Measurements from ENCODE around the gene LIG1. TPM values are rescaled to one million over a fixed set of nuclear protein-coding genes. Genes with fewer than 3 reads are reported as not detected.

The LIG1 gene
- total RNA-seq, 2 experiments from 2014 or later = 158 to 168 TPM

DNA sequence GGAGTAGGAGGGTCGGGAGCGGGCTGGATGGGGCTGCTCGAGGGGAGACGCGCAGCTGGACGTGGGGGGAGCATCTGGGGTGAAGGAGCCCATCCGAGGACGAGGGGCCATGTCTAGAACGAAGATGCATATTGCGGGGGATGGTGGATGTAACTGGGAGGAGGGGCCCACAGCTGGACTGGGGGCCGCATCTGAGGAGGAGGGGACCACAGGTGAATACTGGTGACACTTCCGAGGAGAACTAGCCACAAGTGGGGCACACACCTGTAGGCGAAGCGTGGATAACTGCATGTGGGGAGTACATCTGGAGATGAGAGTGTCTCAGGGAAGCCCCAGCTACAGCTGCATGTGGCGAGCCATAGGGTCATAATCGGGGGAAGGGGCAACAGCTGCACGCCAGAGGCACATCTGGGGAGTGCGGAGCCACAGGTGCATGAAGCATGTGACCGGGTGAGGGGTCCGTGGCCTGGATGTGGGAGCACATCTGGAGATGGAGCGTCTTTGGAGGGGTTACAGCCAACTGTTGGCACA lies 738 bp upstream of the LIG1 start:
- ATAC-seq (ENCODE audit: low read depth) (peak; percentile 7), DNase-seq (no peak)
- no peaks in the 10 kb centered on the region for H3K27me3 Mint-ChIP-seq
- peaks cover 31% of the 10 kb centered on the region for H3K36me3 Mint-ChIP-seq
- POLR2A ChIA-PET = interaction anchor here (0.6 to 3.5 kb wide), 3 partner anchors 30 to 78 kb away, joined by 3 to 25 read pairs (median 3); no protein-coding TSS in a partner anchor
- H3K4me3 Mint-ChIP-seq = peak overlapping the region; percentile 99
- peak overlapping the region; percentile 99 for H3K27ac Mint-ChIP-seq
- no peaks in the 10 kb centered on the region for H3K9me3 Mint-ChIP-seq
- peaks cover 35% of the 10 kb centered on the region for H3K4me1 Mint-ChIP-seq

- POLR2A ChIA-PET = interaction anchor here (0.6 to 3.5 kb wide), 8 partner anchors 15 to 1642 kb away, joined by 3 to 25 read pairs (median 4); partner anchors contain the start of genes CARD8, PLA2G4C, SYNGR4 and TMEM143
- Mint-ChIP-seq H3K36me3 (peaks cover 27% of the 10 kb centered on the region), H3K27ac (peak overlapping the region; percentile 99), H3K4me1 (peaks cover 27% of the 10 kb centered on the region), H3K4me3 (peak overlapping the region; percentile 99), H3K9me3 (no peaks in the 10 kb centered on the region), H3K27me3 (no peaks in the 10 kb centered on the region)
- DNase-seq (peak; percentile 95), ATAC-seq (ENCODE audit: low read depth) (peak; percentile 7)
Observed at GRCh38 chr19:48169578-48169938, 586 bp downstream of the LIG1 start.

GRCh38 chr19:48168689-48169088 lies 1.5 kb downstream of the LIG1 start:
- peak overlapping the region; percentile 31 for H3K27ac Mint-ChIP-seq
- H3K4me1 Mint-ChIP-seq = peaks cover 25% of the 10 kb centered on the region
- no peaks in the 10 kb centered on the region for H3K9me3 Mint-ChIP-seq

GRCh38 chr19:48158210-48158790 lies 11.8 kb downstream of the LIG1 start:
- ATAC-seq (ENCODE audit: low read depth) (no peak), DNase-seq (no peak)
- Mint-ChIP-seq H3K9me3 (no peaks in the 10 kb centered on the region), H3K4me3 (no peak overlapping the region), H3K27ac (no peak overlapping the region), H3K27me3 (no peaks in the 10 kb centered on the region), H3K36me3 (peaks cover 32% of the 10 kb centered on the region), H3K4me1 (no peaks in the 10 kb centered on the region)
- POLR2A ChIA-PET = interaction anchor here (0.7 kb wide), 1 partner anchor 51 kb away, joined by 3 read pairs; no protein-coding TSS in a partner anchor

More at GRCh38 chr19:48168689-48169088, 1.5 kb downstream of the LIG1 start:
- H3K36me3 Mint-ChIP-seq = peaks cover 26% of the 10 kb centered on the region
- DNase-seq = no peak
- H3K4me3 Mint-ChIP-seq = peak overlapping the region; percentile 99
- no peak for ATAC-seq (ENCODE audit: low read depth)
- H3K27me3 Mint-ChIP-seq = no peaks in the 10 kb centered on the region
- POLR2A ChIA-PET = interaction anchor here (0.9 to 3.5 kb wide), 2 partner anchors 35 to 87 kb away, joined by 4 to 25 read pairs; partner anchors contain the start of gene CARD8

- peaks cover 14% of the 10 kb centered on the region for H3K36me3 Mint-ChIP-seq
- no peak for DNase-seq
- H3K27me3 Mint-ChIP-seq = no peaks in the 10 kb centered on the region
- H3K4me3 Mint-ChIP-seq = no peak overlapping the region
- POLR2A ChIA-PET = no interaction called here
- H3K27ac Mint-ChIP-seq = no peak overlapping the region
- H3K9me3 Mint-ChIP-seq = no peaks in the 10 kb centered on the region
- ATAC-seq (ENCODE audit: low read depth) = no peak
- H3K4me1 Mint-ChIP-seq = no peaks in the 10 kb centered on the region
Observed at GRCh38 chr19:48154003-48154402, 16.1 kb downstream of the LIG1 start.

DNA sequence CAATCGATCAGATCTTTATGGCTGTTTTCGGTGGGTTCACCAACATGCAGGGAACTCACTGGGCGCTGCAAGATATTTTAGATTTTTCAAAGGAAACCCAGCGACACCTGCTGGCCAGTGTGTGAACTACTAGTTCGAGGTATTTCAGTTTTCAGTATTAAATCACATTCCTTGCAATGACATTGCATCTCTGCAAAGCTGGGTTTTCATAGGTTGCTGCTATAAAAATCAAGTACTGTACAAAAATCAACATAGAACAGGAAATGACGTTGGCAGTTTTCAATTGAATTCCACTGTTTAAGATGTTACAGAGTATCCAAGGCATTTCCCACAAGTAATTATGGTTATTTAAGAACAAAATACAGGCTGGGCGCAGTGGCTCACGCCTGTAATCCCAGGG lies 17.6 kb downstream of the LIG1 start:
- Mint-ChIP-seq H3K36me3 (peaks cover 6% of the 10 kb centered on the region), H3K27me3 (no peaks in the 10 kb centered on the region), H3K4me1 (no peaks in the 10 kb centered on the region), H3K27ac (peak overlapping the region; percentile 14), H3K9me3 (no peaks in the 10 kb centered on the region), H3K4me3 (no peak overlapping the region)
- POLR2A ChIA-PET = interaction anchor here (0.7 kb wide), 1 partner anchor 22 kb away, joined by 3 read pairs; no protein-coding TSS in a partner anchor
- DNase-seq (peak; percentile 68), ATAC-seq (ENCODE audit: low read depth) (peak; percentile 39)

- H3K27ac Mint-ChIP-seq = no peak overlapping the region
- H3K9me3 Mint-ChIP-seq = no peaks in the 10 kb centered on the region
- no peak overlapping the region for H3K4me3 Mint-ChIP-seq
- H3K4me1 Mint-ChIP-seq = no peaks in the 10 kb centered on the region
- H3K27me3 Mint-ChIP-seq = no peaks in the 10 kb centered on the region
- DNase-seq = no peak
- peaks cover 3% of the 10 kb centered on the region for H3K36me3 Mint-ChIP-seq
- POLR2A ChIA-PET = no interaction called here
- ATAC-seq (ENCODE audit: low read depth) = no peak
Observed at GRCh38 chr19:48149430-48149829, 20.7 kb downstream of the LIG1 start.

- POLR2A ChIA-PET = no interaction called here
- DNase-seq (no peak), ATAC-seq (ENCODE audit: low read depth) (no peak)
- H3K4me3 Mint-ChIP-seq = no peak overlapping the region
- peaks cover 6% of the 10 kb centered on the region for H3K36me3 Mint-ChIP-seq
- H3K4me1 Mint-ChIP-seq = no peaks in the 10 kb centered on the region
- H3K27ac Mint-ChIP-seq = no peak overlapping the region
- no peaks in the 10 kb centered on the region for H3K27me3 Mint-ChIP-seq
- H3K9me3 Mint-ChIP-seq = no peaks in the 10 kb centered on the region
Observed at GRCh38 chr19:48148576-48148975, 21.6 kb downstream of the LIG1 start.

DNA sequence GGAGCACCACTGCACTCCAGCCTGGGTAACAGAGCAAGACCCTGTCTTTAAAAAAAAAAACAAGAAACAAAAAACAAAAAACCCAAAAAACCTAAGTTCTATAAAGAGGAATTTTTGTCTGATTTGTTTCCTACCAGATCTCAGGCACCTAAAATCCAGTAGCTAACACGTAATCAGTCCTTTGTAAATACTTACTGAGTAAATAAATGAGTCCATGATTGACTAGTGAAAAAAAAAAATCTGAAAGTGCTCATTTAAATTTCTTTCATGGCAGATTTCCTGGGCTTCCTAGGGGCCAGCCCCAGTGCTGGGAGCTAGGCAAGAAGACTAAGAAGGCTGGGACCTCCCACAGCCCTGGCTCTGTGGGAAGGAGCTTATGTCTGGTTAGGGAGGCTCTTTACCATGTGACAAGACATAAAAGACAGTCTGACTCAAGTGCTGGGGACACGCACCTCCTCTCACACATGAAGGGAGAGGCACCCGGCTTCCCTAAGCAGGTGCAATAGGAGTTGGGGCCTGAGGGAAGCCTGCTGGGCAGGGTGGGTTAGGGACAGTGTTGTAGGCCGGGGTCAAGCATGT lies 22.5 kb downstream of the LIG1 start:
- ATAC-seq (ENCODE audit: low read depth) (no peak), DNase-seq (no peak)
- Mint-ChIP-seq H3K27ac (no peak overlapping the region), H3K27me3 (no peaks in the 10 kb centered on the region), H3K4me3 (no peak overlapping the region), H3K36me3 (peaks cover 6% of the 10 kb centered on the region), H3K4me1 (no peaks in the 10 kb centered on the region), H3K9me3 (no peaks in the 10 kb centered on the region)
- POLR2A ChIA-PET = interaction anchor here (0.6 kb wide), 1 partner anchor 40 kb away, joined by 3 read pairs; no protein-coding TSS in a partner anchor

DNA sequence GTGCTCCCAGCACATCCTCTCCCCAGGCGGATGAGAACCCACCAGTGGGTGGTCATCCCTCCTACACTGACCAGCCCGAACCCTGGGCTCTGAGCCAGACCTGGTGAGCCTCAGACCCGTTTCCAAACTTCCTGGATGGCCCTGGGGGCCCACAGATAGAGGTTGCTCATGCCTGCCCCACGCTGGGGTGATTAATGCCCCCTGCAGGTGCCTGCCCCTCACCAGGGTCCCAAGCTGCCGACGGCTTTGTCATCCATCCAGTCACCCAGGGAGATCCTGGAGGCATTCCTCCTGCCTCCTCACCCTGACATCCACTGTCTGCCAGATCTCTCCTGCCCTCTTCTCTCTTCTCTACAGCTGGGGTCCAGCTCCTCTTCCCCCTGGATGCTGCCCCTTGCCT lies 31.1 kb downstream of the LIG1 start:
- H3K36me3 Mint-ChIP-seq = peaks cover 13% of the 10 kb centered on the region
- no peaks in the 10 kb centered on the region for H3K9me3 Mint-ChIP-seq
- no peak for ATAC-seq (ENCODE audit: low read depth)
- POLR2A ChIA-PET = no interaction called here
- no peak overlapping the region for H3K4me3 Mint-ChIP-seq
- H3K4me1 Mint-ChIP-seq = no peaks in the 10 kb centered on the region
- no peaks in the 10 kb centered on the region for H3K27me3 Mint-ChIP-seq
- peak overlapping the region; percentile 52 for H3K27ac Mint-ChIP-seq
- no peak for DNase-seq

DNA sequence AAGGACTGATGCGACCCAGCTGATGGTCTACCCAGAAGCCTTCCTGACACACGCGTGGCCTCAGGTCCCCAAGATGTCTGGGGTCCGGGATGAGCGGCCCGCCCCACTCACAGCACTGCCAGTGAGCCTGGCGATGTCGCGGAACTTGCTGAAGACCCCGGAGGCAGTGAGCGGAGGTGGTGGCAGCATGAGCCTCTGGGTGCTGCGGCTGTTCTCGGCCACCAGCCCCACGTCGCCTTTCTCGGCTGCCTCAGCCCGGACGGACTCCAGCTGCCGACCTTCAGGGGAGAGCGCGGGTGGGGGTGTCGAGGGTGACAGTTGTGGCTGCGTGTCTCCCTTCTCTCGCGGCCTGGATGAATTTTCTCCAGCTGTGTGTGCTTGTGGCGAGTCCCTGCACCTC lies 32.7 kb downstream of the LIG1 start:
- ATAC-seq (ENCODE audit: low read depth) = no peak
- POLR2A ChIA-PET = no interaction called here
- H3K9me3 Mint-ChIP-seq = no peaks in the 10 kb centered on the region
- no peak for DNase-seq
- no peaks in the 10 kb centered on the region for H3K4me1 Mint-ChIP-seq
- H3K36me3 Mint-ChIP-seq = peaks cover 13% of the 10 kb centered on the region
- no peak overlapping the region for H3K4me3 Mint-ChIP-seq
- no peak overlapping the region for H3K27ac Mint-ChIP-seq
- no peaks in the 10 kb centered on the region for H3K27me3 Mint-ChIP-seq

DNA sequence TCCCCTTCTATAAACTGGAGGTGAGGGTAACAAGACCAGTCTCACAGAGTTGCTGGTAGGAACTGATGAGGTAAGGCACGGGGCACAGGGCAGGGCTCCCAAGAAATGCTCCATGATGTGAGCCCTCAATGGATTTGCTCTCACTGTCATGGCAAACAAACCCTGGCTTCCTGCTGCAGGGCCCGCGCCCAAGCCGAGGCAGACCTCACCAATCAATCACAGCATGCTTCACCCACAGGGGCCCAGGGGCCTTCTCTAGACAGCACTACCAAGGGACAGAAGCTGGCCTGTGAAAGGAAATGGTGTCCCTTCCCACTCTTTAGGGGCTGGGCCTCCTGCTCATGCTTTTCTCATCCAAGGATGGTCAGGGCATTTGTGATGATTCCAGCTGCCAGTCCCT lies 33.6 kb downstream of the LIG1 start:
- Mint-ChIP-seq H3K4me3 (no peak overlapping the region), H3K4me1 (no peaks in the 10 kb centered on the region), H3K27ac (no peak overlapping the region), H3K36me3 (peaks cover 17% of the 10 kb centered on the region), H3K27me3 (no peaks in the 10 kb centered on the region), H3K9me3 (no peaks in the 10 kb centered on the region)
- POLR2A ChIA-PET = no interaction called here
- DNase-seq = no peak
- ATAC-seq (ENCODE audit: low read depth) = no peak

GRCh38 chr19:48135411-48135810 lies 34.7 kb downstream of the LIG1 start:
- no peaks in the 10 kb centered on the region for H3K4me1 Mint-ChIP-seq
- H3K27ac Mint-ChIP-seq = no peak overlapping the region
- DNase-seq (no peak), ATAC-seq (ENCODE audit: low read depth) (no peak)
- POLR2A ChIA-PET = no interaction called here
- H3K9me3 Mint-ChIP-seq = no peaks in the 10 kb centered on the region
- no peak overlapping the region for H3K4me3 Mint-ChIP-seq
- no peaks in the 10 kb centered on the region for H3K27me3 Mint-ChIP-seq
- peaks cover 22% of the 10 kb centered on the region for H3K36me3 Mint-ChIP-seq

GRCh38 chr19:48133094-48133493 lies 37.0 kb downstream of the LIG1 start:
- POLR2A ChIA-PET = no interaction called here
- ATAC-seq (ENCODE audit: low read depth) (no peak), DNase-seq (no peak)
- Mint-ChIP-seq H3K36me3 (peaks cover 31% of the 10 kb centered on the region), H3K27me3 (no peaks in the 10 kb centered on the region), H3K4me3 (no peak overlapping the region), H3K4me1 (no peaks in the 10 kb centered on the region), H3K27ac (no peak overlapping the region), H3K9me3 (no peaks in the 10 kb centered on the region)

Measured in activated naive CD8-positive, alpha-beta T cell treated with anti-CD3 and anti-CD28 coated beads, Interleukin-2, amount 10 ng/mL, durations not matched to agents 7 days and 5 days (primary cell).